Ishikawa (cell line): ENCODE data around the gene PHYH.

Experiments
- CEBPB ChIP-seq: IDR thresholded peaks from 2 replicates; pipeline ENCODE4 v1.6.1; 2012
- CREB1 ChIP-seq: IDR thresholded peaks from 2 replicates; pipeline ENCODE4 v1.6.1; 2012; ENCODE audit warnings: low read depth
- EGR1 ChIP-seq: IDR thresholded peaks from 2 replicates; pipeline ENCODE4 v1.6.1; 2012
- EP300 ChIP-seq: IDR thresholded peaks from 2 replicates; pipeline ENCODE4 v1.6.1; 2012; ENCODE audit warnings: borderline replicate concordance
- FOXM1 ChIP-seq: IDR thresholded peaks from 2 replicates; pipeline ENCODE4 v1.6.1; 2012; ENCODE audit warnings: low read depth, borderline replicate concordance
- NFIC ChIP-seq: IDR thresholded peaks from 2 replicates; pipeline ENCODE4 v1.6.1; 2012
- RAD21 ChIP-seq: IDR thresholded peaks from 2 replicates; pipeline ENCODE4 v1.6.1; 2012; ENCODE audit warnings: low read depth
- TAF1 ChIP-seq: IDR thresholded peaks from 2 replicates; pipeline ENCODE4 v1.6.1; 2012; ENCODE audit warnings: low read depth, mild to moderate bottlenecking
- TCF12 ChIP-seq: IDR thresholded peaks from 2 replicates; pipeline ENCODE4 v1.6.1; 2012; ENCODE audit warnings: low read depth
- TEAD4 ChIP-seq: IDR thresholded peaks from 2 replicates; pipeline ENCODE4 v1.6.1; 2012
- YY1 ChIP-seq: IDR thresholded peaks from 2 replicates; pipeline ENCODE4 v1.6.1; 2012; ENCODE audit warnings: low read depth
- ZBTB7A ChIP-seq: IDR thresholded peaks from 2 replicates; pipeline ENCODE4 v1.6.1; 2012; ENCODE audit warnings: low read depth
- TF ChIP-seq, protein P1 (sequence below): IDR thresholded peaks from 2 replicates; pipeline ENCODE4 v1.6.1; 2012; ENCODE audit warnings: low read depth, mild to moderate bottlenecking
- TF ChIP-seq, protein P2 (sequence below): IDR thresholded peaks from 2 replicates; pipeline ENCODE4 v1.6.1; 2012
- TF ChIP-seq, protein P3 (sequence below): IDR thresholded peaks from 2 replicates; pipeline ENCODE4 v1.6.1; 2012

The PHYH gene

DNA sequence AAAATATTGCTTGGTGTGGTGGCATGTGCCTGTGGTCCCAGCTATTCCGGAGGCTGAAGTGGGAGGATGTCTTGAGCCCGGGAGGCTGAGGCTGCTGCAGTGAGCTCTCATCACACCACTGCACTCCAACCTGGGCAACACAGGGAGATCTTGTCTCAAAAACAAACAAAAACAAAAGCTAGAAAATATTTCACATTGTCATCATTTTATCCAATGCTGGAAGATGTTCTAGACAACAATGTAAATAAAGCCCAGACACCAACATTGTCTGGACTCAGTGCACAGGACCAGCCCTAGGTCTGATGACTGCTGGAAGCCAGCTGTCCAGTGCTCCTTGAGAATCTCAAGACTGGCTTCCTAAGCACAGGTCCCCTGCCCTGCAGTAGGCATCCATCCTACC lies 34.7 kb upstream of the PHYH start:
- TF ChIP-seq, protein P1, sequence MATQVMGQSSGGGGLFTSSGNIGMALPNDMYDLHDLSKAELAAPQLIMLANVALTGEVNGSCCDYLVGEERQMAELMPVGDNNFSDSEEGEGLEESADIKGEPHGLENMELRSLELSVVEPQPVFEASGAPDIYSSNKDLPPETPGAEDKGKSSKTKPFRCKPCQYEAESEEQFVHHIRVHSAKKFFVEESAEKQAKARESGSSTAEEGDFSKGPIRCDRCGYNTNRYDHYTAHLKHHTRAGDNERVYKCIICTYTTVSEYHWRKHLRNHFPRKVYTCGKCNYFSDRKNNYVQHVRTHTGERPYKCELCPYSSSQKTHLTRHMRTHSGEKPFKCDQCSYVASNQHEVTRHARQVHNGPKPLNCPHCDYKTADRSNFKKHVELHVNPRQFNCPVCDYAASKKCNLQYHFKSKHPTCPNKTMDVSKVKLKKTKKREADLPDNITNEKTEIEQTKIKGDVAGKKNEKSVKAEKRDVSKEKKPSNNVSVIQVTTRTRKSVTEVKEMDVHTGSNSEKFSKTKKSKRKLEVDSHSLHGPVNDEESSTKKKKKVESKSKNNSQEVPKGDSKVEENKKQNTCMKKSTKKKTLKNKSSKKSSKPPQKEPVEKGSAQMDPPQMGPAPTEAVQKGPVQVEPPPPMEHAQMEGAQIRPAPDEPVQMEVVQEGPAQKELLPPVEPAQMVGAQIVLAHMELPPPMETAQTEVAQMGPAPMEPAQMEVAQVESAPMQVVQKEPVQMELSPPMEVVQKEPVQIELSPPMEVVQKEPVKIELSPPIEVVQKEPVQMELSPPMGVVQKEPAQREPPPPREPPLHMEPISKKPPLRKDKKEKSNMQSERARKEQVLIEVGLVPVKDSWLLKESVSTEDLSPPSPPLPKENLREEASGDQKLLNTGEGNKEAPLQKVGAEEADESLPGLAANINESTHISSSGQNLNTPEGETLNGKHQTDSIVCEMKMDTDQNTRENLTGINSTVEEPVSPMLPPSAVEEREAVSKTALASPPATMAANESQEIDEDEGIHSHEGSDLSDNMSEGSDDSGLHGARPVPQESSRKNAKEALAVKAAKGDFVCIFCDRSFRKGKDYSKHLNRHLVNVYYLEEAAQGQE, result no peak
- TF ChIP-seq YY1 (no peak), EP300 (no peak), NFIC (no peak), RAD21 (no peak), EGR1 (no peak), ZBTB7A (no peak), FOXM1 (no peak), CREB1 (no peak), CEBPB (no peak)
- TF ChIP-seq, protein P2, sequence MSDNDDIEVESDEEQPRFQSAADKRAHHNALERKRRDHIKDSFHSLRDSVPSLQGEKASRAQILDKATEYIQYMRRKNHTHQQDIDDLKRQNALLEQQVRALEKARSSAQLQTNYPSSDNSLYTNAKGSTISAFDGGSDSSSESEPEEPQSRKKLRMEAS, result no peak

DNA sequence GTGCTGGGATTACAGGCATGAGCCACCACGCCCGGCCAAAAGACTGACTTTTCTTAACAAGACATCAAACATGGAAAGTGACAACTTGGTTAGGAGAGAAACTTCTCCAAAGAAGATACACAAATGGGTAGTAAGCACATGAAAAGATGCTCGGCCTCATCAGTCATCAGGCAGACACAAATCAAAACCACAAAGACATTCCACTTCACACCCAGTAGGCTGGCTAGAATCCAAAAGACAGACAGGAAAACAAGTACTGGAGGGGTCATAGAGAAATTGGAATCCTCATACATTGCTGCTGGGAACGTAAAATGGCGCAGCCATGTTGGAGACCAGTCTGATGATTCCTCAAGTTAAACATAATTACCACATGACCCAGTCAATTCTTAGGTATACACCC lies 31.8 kb upstream of the PHYH start:
- TF ChIP-seq, protein P2, result no peak
- no peak for TF ChIP-seq TEAD4
- TF ChIP-seq, protein P1, result no peak
- no peak for TF ChIP-seq ZBTB7A
- no peak for TF ChIP-seq TAF1
- no peak for TF ChIP-seq EGR1
- TF ChIP-seq FOXM1, result no peak
- TF ChIP-seq RAD21, result no peak
- no peak for TF ChIP-seq EP300
- no peak for TF ChIP-seq NFIC
- TF ChIP-seq YY1, result no peak
- TF ChIP-seq, protein P3, sequence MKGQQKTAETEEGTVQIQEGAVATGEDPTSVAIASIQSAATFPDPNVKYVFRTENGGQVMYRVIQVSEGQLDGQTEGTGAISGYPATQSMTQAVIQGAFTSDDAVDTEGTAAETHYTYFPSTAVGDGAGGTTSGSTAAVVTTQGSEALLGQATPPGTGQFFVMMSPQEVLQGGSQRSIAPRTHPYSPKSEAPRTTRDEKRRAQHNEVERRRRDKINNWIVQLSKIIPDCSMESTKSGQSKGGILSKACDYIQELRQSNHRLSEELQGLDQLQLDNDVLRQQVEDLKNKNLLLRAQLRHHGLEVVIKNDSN, result no peak
- TF ChIP-seq CREB1, result no peak
- no peak for TF ChIP-seq TCF12
- no peak for TF ChIP-seq CEBPB

DNA sequence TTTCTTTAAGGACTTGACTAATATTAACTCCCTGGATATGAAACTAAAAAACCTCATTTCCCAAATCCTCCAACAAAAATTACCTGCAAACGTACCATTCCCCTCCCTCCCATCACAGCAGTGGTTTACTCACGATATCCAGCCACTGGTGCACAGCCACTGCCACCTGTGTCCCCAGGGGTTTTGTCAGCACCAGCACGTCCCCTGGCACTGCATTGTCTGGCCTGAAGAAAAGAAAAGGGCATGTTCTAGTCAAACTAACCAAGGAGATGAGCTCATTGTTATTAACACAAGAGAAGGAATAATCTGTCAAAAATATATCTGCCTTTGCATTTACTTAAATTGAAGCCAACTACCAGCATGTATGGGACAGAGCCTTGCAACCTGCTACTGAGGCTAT lies 29.7 kb upstream of the PHYH start:
- TF ChIP-seq CREB1 (no peak), NFIC (no peak), TEAD4 (no peak), YY1 (no peak), EGR1 (no peak), RAD21 (no peak), FOXM1 (no peak)
- TF ChIP-seq, protein P1, result no peak

DNA sequence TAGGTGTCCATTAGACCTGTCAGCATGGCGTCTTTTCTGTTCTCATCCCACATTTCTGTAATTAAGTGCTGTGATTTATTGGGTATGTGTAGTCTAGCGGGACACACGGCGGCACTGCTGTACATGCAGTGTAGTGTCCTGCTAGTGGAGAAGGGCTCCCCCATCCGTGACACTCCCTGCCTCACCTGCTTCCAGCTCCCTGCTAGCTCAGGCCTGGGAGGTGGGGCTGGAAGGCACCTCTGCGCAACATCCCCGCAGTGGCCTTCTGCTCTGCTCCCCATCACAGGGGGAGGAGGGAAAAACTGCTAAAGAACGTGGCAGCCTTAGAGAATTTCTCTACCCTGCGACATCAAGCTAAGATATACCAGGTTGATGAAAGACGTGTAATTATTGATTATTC lies 28.7 kb upstream of the PHYH start:
- TF ChIP-seq, protein P3, result no peak
- TF ChIP-seq ZBTB7A (no peak), RAD21 (no peak), NFIC (no peak), CEBPB (no peak), TEAD4 (no peak), TAF1 (no peak), TCF12 (no peak), EP300 (no peak), FOXM1 (no peak), CREB1 (no peak), EGR1 (no peak), YY1 (no peak)
- TF ChIP-seq, protein P2, result no peak

DNA sequence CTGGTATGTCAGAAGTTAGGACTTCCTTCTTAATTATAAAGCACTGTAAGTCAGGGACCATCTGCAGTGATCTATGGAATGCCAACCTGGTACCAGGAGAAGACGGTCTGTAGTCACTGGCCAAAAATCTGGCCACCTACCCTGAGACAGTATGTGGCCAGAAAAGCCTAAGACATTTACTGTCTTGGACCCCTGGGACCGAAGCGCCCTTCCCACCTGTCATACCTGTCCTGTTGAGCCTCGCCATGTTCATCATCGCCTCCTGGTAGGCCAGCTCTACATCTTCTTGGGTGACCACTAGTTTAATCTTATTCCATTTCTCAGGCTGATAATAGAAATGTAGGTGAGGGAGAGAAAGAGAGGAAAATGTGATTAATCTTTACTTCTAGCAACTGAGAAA lies 28.3 kb upstream of the PHYH start:
- TF ChIP-seq FOXM1, result no peak
- TF ChIP-seq, protein P3, result no peak
- no peak for TF ChIP-seq TEAD4
- no peak for TF ChIP-seq EP300
- no peak for TF ChIP-seq CREB1
